Stimulated activated CD8-positive, alpha-beta memory T cell treated with anti-CD3 and anti-CD28 coated beads, Interleukin-15, amount 100 ng/mL, for 24 hours (primary cell): ENCODE data around the gene RSL24D1.

ENCODE experiments used
- DNase-seq: peaks from one replicate; pipeline ENCODE4 v3.0.0-alpha.2; 2020; ENCODE audit warnings: low read depth

Gene RSL24D1

DNA sequence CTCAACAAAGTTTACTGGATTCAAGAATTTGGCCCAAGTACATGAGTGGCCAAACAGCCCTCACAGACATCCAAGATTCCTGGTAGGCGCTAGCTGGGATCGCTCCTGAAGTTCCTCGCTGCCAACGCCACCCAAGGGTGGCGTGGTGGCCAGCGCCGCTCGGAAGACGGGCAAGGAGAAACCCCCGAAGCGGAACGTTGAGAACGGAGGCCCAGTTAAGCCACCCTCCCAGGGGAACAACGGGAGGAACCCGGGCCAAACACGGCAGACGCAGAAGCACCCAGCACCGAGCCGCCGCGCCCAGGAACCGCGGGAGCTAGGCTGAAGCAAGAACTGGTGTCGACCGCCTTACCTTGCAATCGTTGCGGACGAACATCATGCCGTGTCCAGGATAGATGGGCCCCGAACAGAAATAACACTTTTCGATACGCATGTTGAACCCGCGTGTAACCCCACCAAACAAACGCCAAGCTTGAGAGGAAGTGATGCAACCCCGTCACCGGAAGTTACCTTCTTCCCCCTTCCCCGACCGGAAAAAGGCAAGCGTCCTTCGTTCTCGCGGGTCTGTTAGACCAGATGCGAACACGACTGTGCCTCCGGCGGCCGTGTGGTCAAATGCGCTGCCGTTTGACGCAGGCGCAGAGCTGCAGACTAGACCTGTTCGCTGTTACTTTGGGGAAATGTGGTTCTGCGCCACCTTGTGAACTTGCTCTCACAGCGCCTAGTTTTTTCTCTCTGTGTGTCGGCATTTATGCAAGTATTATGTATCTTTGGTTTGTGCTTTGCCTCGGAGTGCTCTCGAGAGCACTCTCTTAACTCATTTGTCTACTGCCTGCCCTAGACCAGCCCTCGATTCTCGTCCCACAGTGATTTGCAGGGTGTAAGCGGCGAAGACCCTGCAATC is at the start of gene RSL24D1:
Gene RSL24D1 (minus strand): TSS at position 484 of the 904 bp plus-strand sequence. CDS start 51 bp downstream, at position 433.
- DNase-seq: peak; percentile 83

DNA sequence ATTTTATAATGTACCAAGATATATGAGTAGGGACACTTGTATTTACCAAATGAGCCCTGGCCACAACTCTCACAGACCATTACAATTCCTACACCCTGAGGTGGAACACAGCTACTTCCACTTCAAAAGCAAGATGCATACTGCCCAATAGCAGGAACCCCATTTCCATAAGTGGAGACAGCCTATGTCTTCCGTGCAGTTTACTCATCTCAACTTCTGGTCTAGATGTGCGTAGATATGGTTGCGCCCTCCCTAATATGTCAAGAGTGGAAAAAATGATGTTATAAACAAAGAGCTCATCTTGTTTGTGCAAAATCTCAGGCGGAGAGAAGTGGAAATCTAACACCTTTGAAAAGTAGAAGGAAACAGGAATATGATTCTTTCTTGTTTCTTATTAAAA is 48.3 kb upstream of the RSL24D1 start:
- no peak for DNase-seq

GRCh38 chr15:55241891-55242290 is 45.1 kb upstream of the RSL24D1 start:
- no peak for DNase-seq

GRCh38 chr15:55241186-55241585 is 44.4 kb upstream of the RSL24D1 start:
- DNase-seq: no peak

DNA sequence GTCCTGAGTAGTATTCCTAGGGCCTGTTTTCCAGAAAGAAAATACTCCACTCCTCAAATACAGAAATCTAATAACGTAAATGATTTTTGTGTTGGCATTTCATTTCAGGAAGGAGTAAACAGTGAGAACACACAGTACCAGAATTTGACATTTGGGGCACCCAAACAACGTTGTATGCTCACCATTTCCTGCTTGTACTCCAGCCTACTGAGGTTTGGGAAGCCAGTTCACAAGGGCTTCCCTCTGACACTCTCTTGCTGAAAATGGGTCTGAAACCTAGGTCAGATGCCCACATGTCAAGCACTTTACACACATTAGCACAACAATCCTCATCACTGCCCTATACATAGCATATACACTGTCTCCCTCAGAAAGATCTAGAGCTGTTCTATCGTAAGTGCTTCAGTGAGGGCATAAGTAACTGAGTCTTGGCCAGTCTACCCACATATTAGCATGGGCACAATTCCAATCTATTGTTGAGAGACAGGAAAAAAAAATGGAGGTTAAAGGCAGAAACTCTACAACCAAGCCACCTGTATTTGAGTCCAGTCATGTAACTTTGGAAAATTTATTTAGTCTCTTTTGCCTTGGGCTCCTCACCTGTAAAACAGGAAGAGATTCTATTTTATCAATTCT is 43.5 kb upstream of the RSL24D1 start:
- DNase-seq: no peak

DNA sequence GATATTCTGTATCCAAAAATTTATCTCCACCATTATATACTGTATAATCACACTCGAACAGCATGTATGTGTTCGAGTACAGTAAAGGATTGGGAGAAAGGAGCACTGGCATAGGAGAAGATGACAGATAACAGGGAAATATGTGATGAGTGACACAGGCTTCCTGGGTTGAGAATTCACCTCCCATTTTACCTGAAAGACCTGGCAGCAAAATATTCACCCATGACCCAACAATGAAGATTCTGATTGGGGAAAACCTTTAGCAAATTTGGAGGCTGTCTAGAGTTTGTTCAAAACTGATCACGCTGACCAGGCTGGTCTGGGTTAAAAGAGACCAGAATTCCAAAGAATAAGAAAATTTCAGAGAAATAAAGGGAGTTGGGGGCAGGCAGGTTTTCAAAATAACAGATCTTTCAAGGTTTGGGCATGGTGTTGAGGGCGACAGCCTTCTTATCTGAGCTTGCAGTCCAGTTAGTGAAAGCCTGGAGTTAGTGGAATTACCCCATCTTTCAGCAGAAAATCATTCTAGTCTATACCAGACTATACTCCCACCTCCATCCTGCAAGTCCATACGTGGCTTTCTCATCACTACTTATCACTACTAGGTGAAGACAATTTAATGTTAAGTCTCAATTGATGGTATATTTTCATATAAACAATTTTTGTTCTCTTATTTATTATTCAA is 42.8 kb upstream of the RSL24D1 start:
- no peak for DNase-seq

DNA sequence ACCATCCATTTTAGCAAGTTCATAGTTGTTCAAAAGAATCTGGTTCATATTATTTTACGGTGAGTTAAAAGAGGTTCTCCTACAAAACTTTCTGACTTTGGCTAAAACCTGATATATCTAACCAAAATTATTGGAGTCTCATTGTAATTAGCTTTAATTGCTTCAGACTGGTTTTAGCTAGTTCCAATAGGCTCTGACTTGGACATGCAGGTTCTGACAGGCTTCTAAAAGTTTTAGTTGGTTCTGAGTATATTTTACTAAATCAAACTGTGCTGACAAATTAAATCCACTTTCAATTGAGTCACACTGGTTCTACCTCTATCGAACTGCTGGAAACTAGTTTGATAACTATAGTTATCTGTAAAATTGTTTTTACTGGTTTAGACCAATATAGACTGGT is 42.1 kb upstream of the RSL24D1 start:
- DNase-seq: no peak

- no peak for DNase-seq
These were observed 40.7 kb upstream of the RSL24D1 start for GRCh38 chr15:55237219-55238130.

DNA sequence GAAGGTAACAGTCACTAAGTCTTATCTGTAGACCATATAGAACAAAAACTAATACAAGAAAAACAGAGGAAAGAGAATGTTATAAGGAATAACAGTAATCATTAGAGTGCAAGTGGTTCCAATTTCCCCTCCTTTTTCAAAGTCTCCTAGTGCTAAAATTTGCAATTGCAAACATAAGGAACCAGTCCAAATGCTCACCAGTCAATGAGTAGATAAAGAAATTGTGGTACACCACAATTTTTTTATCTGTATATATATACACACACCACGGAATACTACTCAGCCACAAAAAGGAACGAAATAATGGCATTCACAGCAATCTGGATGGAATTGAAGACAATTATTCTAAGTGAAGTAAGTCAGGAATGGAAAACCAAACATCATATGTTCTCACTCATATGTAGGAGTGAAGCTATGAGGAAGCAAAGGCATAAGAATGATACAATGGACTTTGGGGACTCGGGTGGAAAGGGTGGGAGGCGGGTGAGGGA is 38.9 kb upstream of the RSL24D1 start:
- no peak for DNase-seq

GRCh38 chr15:55234800-55235104 is 38.0 kb upstream of the RSL24D1 start:
- no peak for DNase-seq

DNA sequence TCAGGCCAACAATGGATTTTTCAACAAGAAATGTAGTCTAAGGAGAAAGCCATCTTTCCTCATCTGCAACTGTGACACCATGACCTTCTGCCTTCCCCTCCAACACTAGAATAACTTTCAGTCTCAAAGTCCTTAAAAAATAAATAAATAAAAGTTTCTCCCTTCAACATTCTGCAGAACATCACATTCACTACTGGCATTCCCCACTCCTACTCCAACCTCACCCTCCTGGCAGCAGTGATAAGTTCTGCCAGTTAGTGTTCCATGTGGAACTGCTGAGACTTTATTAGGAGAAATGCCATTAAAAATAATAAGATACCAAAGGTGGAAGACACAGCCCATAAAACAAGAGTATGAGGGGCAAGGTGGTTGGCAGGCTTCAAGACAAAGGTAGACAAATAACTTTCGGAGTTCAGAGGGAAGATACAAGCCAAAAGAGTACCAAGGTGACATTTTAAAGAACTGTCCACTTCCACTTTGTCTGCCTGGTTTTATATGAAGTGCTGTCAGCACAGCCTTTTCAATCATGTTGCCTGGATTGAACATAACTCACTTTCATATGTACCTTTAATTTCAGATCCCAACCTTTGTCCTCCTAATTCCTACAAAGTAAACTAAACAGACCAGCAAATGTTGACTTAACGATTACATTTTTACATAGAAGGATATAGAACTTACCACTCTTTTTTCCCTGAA is 37.5 kb upstream of the RSL24D1 start:
- no peak for DNase-seq

- DNase-seq: no peak
These were observed 34.7 kb upstream of the RSL24D1 start for GRCh38 chr15:55231455-55231854.

GRCh38 chr15:55230953-55231352 is 34.2 kb upstream of the RSL24D1 start:
- DNase-seq: no peak

- DNase-seq: no peak
These were observed 33.4 kb upstream of the RSL24D1 start for GRCh38 chr15:55230051-55230670.

DNA sequence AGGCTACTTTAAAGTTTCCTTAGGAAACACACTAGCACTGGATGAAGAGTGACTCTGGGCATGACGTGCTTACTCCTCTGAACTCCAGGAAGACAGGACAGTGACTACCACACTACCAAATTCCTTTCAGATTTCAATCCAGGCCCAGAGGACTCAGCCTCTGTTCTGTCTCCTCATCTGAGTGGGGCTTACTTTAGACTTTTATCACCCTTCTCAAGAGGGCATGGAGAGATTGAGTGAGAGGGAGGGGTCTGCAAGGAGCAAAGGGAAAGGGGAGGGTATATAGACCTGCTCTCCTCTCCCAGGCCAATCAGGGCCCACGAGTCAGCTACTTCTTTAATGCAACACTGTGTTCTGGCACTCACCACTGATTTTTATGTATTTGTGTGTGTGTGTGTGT is 29.4 kb upstream of the RSL24D1 start:
- no peak for DNase-seq

DNA sequence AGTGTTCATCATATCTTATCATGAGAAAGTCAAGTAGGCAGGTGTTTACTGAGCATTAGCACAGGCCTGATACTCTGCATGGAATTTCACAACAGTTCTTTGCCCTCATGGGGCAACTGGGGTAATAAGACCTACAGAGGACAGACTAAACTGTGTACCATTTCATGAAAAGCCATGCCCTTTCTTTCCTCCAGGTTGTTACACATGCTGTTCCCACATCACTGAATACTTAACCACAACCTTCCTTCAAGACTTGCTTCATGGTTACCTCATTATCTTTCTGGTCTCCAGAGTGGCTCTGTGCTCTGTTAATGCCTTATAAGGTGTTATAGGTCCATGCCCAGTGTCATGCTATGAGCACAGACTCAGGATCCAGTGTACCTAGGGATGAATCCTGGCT is 28.2 kb upstream of the RSL24D1 start:
- no peak for DNase-seq

- no peak for DNase-seq
These were observed 25.8 kb upstream of the RSL24D1 start for GRCh38 chr15:55222588-55222987.

GRCh38 chr15:55221090-55222011 is 24.6 kb upstream of the RSL24D1 start:
- DNase-seq: no peak

- DNase-seq: no peak
These were observed 23.9 kb upstream of the RSL24D1 start for GRCh38 chr15:55220606-55221005.

DNA sequence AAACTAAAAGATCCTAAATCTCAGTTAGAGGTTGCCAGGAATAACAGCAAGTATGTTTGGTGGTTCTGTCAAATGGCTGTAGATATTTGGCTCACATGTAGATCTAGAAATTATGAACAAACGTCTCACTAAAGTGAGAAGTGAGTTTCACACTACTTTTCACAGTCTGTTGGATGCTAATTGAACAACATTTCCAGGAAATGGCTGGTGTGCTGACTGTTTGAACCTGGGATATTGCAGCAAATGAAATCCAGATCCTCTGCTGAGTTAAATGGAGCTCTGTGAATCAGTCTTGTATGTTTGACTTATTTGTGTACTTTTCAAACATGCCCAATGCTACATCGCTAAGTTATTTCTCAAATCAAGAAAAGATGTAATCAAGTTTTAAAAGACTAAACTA is 21.3 kb upstream of the RSL24D1 start:
- no peak for DNase-seq
